A549 (cell line): ENCODE data around the gene CFAP68.

ENCODE experiments used
- RAD21 ChIP-seq, 2 experiments: fragments of >200 bp in 1 of 2; sonication (Bioruptor Twin) in 1 of 2; formaldehyde crosslinking in 1 of 2; IDR thresholded peaks in 1 of 2; conservative IDR thresholded peaks in 1 of 2; 2 replicates in 1 of 2; 3 replicates in 1 of 2; pipeline ENCODE4 v1.6.1; 2012 to 2018; ENCODE audit warnings: inconsistent platforms in 1 of 2
- TF ChIP-seq, protein P1 (sequence below): fragments of >200 bp; sonication (Bioruptor Twin); formaldehyde crosslinking; IDR thresholded peaks from 3 replicates; pipeline ENCODE4 v1.5.1; 2016
- TF ChIP-seq, protein P2 (sequence below): fragments of 250-450 bp; sonication (Bioruptor Pico); IDR thresholded peaks from 2 replicates; pipeline ENCODE4 v1.5.0; 2021; ENCODE audit warnings: mild to moderate bottlenecking, moderate library complexity, borderline replicate concordance

DNA sequence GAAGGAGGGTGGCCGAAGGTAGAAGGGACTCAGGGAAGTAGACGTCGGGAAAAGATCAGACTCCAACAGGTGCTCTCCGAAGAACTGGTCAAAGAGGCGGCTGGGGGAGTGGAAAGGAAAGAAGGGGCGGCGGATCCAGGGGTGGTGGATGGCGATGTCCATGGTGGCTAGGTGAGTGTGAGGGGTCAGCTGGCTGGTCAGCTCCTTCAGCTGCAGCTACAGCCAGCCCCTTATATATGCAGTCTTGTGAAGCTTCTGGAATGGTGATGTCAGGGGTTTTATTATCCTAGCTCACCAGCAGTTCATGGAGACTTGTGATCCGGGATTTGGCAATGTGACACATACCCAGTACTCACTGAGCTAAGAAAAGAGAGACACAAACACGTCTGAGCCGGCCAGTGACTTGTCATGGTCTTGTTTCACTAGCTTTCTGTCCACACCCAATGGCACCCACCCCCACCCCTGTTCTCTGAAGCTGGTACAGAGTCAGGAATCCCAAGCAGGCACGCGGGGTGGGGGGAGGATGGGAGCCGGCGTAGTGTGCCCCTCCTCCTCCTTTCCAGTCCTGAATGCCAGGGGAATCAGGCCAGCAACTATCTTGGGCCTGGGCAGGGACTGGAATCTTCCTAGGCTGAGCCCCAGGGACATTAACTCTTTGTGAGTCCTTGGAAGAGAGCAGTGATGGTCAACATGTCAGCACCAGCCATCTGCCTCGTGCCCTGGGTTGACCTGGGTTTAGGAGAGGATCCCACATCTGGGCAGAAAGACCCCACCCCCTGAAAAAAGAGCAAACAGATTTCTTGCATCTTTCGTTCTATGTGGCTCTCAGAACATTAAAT is 32.4 kb downstream of the CFAP68 start, which contains the start of gene CRYAB:
- no peak for TF ChIP-seq RAD21 (conservative IDR thresholded peaks at IDR 0.05 in 1 of 2, IDR thresholded peaks at IDR 0.05 in 1 of 2)
- TF ChIP-seq, protein P1, sequence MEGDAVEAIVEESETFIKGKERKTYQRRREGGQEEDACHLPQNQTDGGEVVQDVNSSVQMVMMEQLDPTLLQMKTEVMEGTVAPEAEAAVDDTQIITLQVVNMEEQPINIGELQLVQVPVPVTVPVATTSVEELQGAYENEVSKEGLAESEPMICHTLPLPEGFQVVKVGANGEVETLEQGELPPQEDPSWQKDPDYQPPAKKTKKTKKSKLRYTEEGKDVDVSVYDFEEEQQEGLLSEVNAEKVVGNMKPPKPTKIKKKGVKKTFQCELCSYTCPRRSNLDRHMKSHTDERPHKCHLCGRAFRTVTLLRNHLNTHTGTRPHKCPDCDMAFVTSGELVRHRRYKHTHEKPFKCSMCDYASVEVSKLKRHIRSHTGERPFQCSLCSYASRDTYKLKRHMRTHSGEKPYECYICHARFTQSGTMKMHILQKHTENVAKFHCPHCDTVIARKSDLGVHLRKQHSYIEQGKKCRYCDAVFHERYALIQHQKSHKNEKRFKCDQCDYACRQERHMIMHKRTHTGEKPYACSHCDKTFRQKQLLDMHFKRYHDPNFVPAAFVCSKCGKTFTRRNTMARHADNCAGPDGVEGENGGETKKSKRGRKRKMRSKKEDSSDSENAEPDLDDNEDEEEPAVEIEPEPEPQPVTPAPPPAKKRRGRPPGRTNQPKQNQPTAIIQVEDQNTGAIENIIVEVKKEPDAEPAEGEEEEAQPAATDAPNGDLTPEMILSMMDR, result no peak
- TF ChIP-seq, protein P2, sequence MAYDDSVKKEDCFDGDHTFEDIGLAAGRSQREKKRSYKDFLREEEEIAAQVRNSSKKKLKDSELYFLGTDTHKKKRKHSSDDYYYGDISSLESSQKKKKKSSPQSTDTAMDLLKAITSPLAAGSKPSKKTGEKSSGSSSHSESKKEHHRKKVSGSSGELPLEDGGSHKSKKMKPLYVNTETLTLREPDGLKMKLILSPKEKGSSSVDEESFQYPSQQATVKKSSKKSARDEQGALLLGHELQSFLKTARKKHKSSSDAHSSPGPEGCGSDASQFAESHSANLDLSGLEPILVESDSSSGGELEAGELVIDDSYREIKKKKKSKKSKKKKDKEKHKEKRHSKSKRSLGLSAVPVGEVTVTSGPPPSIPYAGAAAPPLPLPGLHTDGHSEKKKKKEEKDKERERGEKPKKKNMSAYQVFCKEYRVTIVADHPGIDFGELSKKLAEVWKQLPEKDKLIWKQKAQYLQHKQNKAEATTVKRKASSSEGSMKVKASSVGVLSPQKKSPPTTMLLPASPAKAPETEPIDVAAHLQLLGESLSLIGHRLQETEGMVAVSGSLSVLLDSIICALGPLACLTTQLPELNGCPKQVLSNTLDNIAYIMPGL (CRISPR knock-in tag), result no peak
